Activated CD4-positive, alpha-beta T cell treated with anti-CD3 and anti-CD28 coated beads, Interleukin-2, amount 10 ng/mL, durations not matched to agents 24 days and 14 days (primary cell): ENCODE data around the gene ASS1. TPM values are rescaled to one million over a fixed set of nuclear protein-coding genes. Genes with fewer than 3 reads are reported as not detected.

Source experiments
- DNase-seq: peaks from one replicate; pipeline ENCODE4 v3.0.0; 2022
- H3K27ac Mint-ChIP-seq: one replicate; pipeline ENCODE4 v1.8.0; 2022; ENCODE audit warnings: mild to moderate bottlenecking, mixed read lengths
- H3K27me3 Mint-ChIP-seq: one replicate; pipeline ENCODE4 v1.8.0; 2022; ENCODE audit warnings: mixed read lengths
- H3K36me3 Mint-ChIP-seq: one replicate; pipeline ENCODE4 v1.8.0; 2022; ENCODE audit warnings: low read depth, mild to moderate bottlenecking, mixed read lengths
- H3K4me1 Mint-ChIP-seq: one replicate; pipeline ENCODE4 v1.8.0; 2021; ENCODE audit warnings: mixed read lengths
- H3K4me3 Mint-ChIP-seq: one replicate; pipeline ENCODE4 v1.8.0; 2022; ENCODE audit warnings: mild to moderate bottlenecking, moderate library complexity, mixed read lengths
- H3K9me3 Mint-ChIP-seq: one replicate; pipeline ENCODE4 v1.8.0; 2021; ENCODE audit warnings: mixed read lengths
- intact Hi-C: fragments of 100-400 bp; cut with micrococcal nuclease; formaldehyde crosslinking; loops from one replicate; pipeline ENCODE4 v1.15.1; 2023
- total RNA-seq: library from RNA; stranded (reverse); gene quantifications from 2 replicates; pipeline ENCODE4 v1.2.3, GENCODE V29; 2022

The ASS1 gene
- total RNA-seq, 1 donor from 2014 or later, result 3.2 TPM

DNA sequence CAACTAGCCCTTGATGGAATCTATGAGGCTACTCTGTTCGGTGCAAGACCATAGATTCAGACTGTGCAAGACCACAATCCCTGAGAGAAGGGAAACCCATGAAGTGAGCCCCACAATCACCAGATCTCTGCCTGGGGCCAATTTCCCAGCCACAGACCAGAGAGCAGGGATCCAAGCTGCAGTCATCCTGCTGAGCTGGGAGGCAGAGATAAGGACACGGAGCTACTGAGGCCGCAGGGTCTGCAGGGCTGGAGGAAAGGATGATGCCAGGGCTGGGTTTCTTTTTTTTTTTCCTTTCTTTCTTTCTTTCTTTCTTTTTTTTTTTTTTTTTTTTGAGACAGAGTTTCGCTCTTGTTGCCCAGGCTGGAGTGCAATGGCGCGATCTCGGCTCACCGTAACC is 86.9 kb downstream of the ASS1 start:
- Mint-ChIP-seq H3K27me3 (peaks cover 23% of the 10 kb centered on the region), H3K4me1 (no peaks in the 10 kb centered on the region), H3K9me3 (no peaks in the 10 kb centered on the region), H3K4me3 (no peak overlapping the region), H3K36me3 (no peaks in the 10 kb centered on the region), H3K27ac (no peak overlapping the region)
- no peak for DNase-seq
- intact Hi-C loops, result no loop called here

- Mint-ChIP-seq H3K4me1 (peaks cover under 1% of the 10 kb centered on the region), H3K9me3 (no peaks in the 10 kb centered on the region), H3K4me3 (no peak overlapping the region), H3K27ac (no peak overlapping the region), H3K27me3 (peaks cover 31% of the 10 kb centered on the region), H3K36me3 (no peaks in the 10 kb centered on the region)
- intact Hi-C loops, result no loop called here
- no peak for DNase-seq
Measured at GRCh38 chr9:130532426-130533080, 87.8 kb downstream of the ASS1 start.

GRCh38 chr9:130535818-130536521 is 91.2 kb downstream of the ASS1 start:
- no peak for DNase-seq
- peaks cover 53% of the 10 kb centered on the region for H3K27me3 Mint-ChIP-seq
- no peak overlapping the region for H3K27ac Mint-ChIP-seq
- peaks cover 2% of the 10 kb centered on the region for H3K4me1 Mint-ChIP-seq
- no peaks in the 10 kb centered on the region for H3K36me3 Mint-ChIP-seq
- intact Hi-C loops, result no loop called here
- no peaks in the 10 kb centered on the region for H3K9me3 Mint-ChIP-seq
- H3K4me3 Mint-ChIP-seq, result no peak overlapping the region

GRCh38 chr9:130536701-130537107 is 91.9 kb downstream of the ASS1 start:
- Mint-ChIP-seq H3K27ac (no peak overlapping the region), H3K4me3 (no peak overlapping the region), H3K36me3 (no peaks in the 10 kb centered on the region), H3K9me3 (no peaks in the 10 kb centered on the region), H3K27me3 (peaks cover 53% of the 10 kb centered on the region), H3K4me1 (peaks cover 2% of the 10 kb centered on the region)
- no peak for DNase-seq
- intact Hi-C loops, result no loop called here

GRCh38 chr9:130537346-130538050 is 92.7 kb downstream of the ASS1 start:
- H3K27me3 Mint-ChIP-seq, result peaks cover 52% of the 10 kb centered on the region

DNA sequence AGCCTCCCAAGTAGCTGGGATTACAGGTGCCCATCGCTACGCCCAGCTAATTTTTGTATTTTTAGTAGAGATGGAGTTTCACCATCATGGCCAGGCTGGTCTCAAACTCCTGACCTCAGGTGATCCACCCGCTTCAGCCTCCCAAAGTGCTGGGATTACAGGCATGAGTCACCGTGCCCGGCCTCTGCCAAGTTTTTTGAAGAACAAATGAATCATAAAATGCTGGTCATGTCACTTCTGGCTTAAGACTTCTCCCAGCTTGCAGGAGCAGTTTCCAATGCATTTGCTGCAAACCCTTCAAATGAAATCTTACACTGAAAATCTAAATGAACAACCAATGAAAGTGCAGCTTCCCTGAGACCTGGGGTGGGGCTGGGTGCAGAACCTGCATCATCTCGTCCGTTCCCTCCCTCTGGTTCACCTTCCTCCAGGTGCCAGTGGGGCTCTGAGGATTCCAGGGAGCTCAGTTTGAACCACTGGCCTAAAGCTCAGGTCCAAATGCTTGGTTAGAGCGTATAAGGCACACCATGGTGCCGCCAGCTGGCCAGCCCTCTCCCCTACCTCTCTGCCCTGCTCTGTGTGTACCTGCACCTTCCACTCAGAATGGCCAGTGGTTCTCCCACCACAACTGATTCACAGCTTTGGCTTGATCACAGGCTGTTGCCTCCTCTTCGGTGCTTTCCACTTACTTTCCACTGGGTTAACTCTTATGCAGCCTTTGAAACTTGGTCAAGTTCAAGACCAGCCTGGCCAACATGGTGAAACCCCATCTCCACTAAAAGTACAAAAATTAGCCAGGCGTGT is 94.9 kb downstream of the ASS1 start:
- peaks cover 46% of the 10 kb centered on the region for H3K27me3 Mint-ChIP-seq
- no peak for DNase-seq
- intact Hi-C loops, result no loop called here
- H3K9me3 Mint-ChIP-seq, result no peaks in the 10 kb centered on the region
- H3K4me1 Mint-ChIP-seq, result peaks cover 2% of the 10 kb centered on the region
- H3K4me3 Mint-ChIP-seq, result no peak overlapping the region
- H3K36me3 Mint-ChIP-seq, result no peaks in the 10 kb centered on the region
- no peak overlapping the region for H3K27ac Mint-ChIP-seq

More at GRCh38 chr9:130537346-130538050, 92.7 kb downstream of the ASS1 start:
- Mint-ChIP-seq H3K27ac (no peak overlapping the region), H3K9me3 (no peaks in the 10 kb centered on the region), H3K36me3 (no peaks in the 10 kb centered on the region), H3K4me1 (peaks cover 2% of the 10 kb centered on the region), H3K4me3 (no peak overlapping the region)
- DNase-seq, result no peak
- intact Hi-C loops, result no loop called here

- H3K36me3 Mint-ChIP-seq, result no peaks in the 10 kb centered on the region
- peaks cover 2% of the 10 kb centered on the region for H3K4me1 Mint-ChIP-seq
- H3K27me3 Mint-ChIP-seq, result peaks cover 32% of the 10 kb centered on the region
- intact Hi-C loops, result no loop called here
- H3K9me3 Mint-ChIP-seq, result no peaks in the 10 kb centered on the region
- H3K27ac Mint-ChIP-seq, result no peak overlapping the region
- no peak for DNase-seq
- H3K4me3 Mint-ChIP-seq, result no peak overlapping the region
Measured at GRCh38 chr9:130541533-130541932, 96.8 kb downstream of the ASS1 start.

DNA sequence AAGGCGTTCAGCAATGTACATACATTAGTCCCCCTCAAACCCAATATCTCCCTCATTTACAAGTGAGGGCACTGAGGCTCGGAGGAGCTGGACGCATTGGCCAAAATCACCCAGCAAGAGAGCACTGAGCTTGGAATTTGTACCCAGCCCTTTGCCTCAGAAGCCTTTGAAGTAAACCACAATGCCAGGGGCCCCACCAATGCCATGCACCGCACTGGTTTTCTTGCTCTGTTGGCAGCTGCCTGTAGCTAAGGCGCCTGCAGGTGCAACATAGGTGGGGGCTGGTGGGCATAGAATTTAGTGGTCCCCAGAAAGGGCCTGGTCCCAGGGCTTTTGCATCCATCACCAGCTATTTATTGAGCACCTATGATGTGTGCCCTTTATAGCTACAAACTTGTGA is 97.3 kb downstream of the ASS1 start:
- peaks cover 27% of the 10 kb centered on the region for H3K27me3 Mint-ChIP-seq
- H3K4me1 Mint-ChIP-seq, result peaks cover 2% of the 10 kb centered on the region
- DNase-seq, result no peak
- intact Hi-C loops, result no loop called here
- H3K27ac Mint-ChIP-seq, result no peak overlapping the region
- H3K36me3 Mint-ChIP-seq, result no peaks in the 10 kb centered on the region
- no peak overlapping the region for H3K4me3 Mint-ChIP-seq
- H3K9me3 Mint-ChIP-seq, result no peaks in the 10 kb centered on the region

DNA sequence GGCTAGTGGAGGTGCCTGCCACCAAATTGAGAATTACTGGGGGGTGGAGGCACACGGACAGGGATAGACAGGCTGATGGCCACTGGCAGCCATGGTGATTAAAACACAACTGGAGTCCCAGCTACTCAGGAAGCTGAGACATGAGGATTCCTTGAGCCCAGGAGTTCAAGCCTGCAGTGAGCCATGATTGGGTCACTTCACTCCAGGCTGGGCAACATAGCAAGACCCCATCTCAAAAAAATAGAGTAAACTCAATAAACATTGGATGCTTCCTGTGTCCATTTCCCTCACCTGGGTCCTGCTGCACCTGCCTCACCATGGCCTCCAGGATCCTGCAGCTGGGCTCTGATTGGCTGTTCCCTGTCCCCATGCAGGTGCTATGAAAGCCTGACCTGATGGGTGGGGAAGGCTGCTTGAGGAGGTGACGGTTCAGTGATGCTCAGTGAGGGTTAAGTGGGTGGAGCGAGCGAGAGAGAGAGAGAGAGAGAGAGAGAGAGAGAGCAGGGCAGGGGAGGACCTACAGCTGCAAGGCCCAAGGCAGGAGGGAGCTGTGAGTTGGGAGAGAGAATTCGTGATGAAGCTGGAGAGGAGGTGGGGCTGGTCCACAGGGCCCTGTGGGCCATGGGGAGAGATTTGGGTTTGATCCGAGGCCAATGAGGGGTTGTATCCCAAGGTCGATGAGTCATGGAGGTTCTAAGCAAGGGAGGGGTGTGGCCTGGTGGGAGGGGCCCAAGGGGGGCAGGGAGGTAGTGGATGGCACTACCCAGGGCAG is 97.9 kb downstream of the ASS1 start:
- no peaks in the 10 kb centered on the region for H3K36me3 Mint-ChIP-seq
- no peak for DNase-seq
- peaks cover 1% of the 10 kb centered on the region for H3K4me1 Mint-ChIP-seq
- H3K27me3 Mint-ChIP-seq, result peaks cover 22% of the 10 kb centered on the region
- H3K9me3 Mint-ChIP-seq, result no peaks in the 10 kb centered on the region
- intact Hi-C loops, result no loop called here
- H3K4me3 Mint-ChIP-seq, result no peak overlapping the region
- no peak overlapping the region for H3K27ac Mint-ChIP-seq

GRCh38 chr9:130543368-130543767 is 98.6 kb downstream of the ASS1 start:
- Mint-ChIP-seq H3K4me3 (no peak overlapping the region), H3K4me1 (no peaks in the 10 kb centered on the region), H3K9me3 (no peaks in the 10 kb centered on the region), H3K27ac (no peak overlapping the region), H3K27me3 (peaks cover 16% of the 10 kb centered on the region), H3K36me3 (no peaks in the 10 kb centered on the region)
- intact Hi-C loops, result no loop called here
- no peak for DNase-seq

- Mint-ChIP-seq H3K36me3 (no peaks in the 10 kb centered on the region), H3K4me1 (no peaks in the 10 kb centered on the region), H3K27ac (no peak overlapping the region), H3K4me3 (no peak overlapping the region), H3K9me3 (peaks cover 1% of the 10 kb centered on the region), H3K27me3 (peaks cover 11% of the 10 kb centered on the region)
- intact Hi-C loops, result no loop called here
- no peak for DNase-seq
Measured at GRCh38 chr9:130543859-130544258, 99.1 kb downstream of the ASS1 start.

- H3K4me3 Mint-ChIP-seq, result no peak overlapping the region
- peaks cover 5% of the 10 kb centered on the region for H3K9me3 Mint-ChIP-seq
- H3K4me1 Mint-ChIP-seq, result no peaks in the 10 kb centered on the region
- no peaks in the 10 kb centered on the region for H3K36me3 Mint-ChIP-seq
- no peak overlapping the region for H3K27ac Mint-ChIP-seq
- peaks cover 9% of the 10 kb centered on the region for H3K27me3 Mint-ChIP-seq
- intact Hi-C loops, result no loop called here
- no peak for DNase-seq
Measured at GRCh38 chr9:130544364-130544763, 99.6 kb downstream of the ASS1 start.

- H3K9me3 Mint-ChIP-seq, result peaks cover 10% of the 10 kb centered on the region
- intact Hi-C loops, result no loop called here
- no peak for DNase-seq
- H3K4me1 Mint-ChIP-seq, result no peaks in the 10 kb centered on the region
- H3K27ac Mint-ChIP-seq, result no peak overlapping the region
- H3K36me3 Mint-ChIP-seq, result no peaks in the 10 kb centered on the region
- no peaks in the 10 kb centered on the region for H3K27me3 Mint-ChIP-seq
- no peak overlapping the region for H3K4me3 Mint-ChIP-seq
Measured at GRCh38 chr9:130548103-130548502, 103.3 kb downstream of the ASS1 start.
